ENCODE results near the gene RELT.

- no peak for TF ChIP-seq CTCF (conservative IDR thresholded peaks at IDR 0.05; ENCODE audit: low read depth, low read length)
- TF ChIP-seq EZH2 (IDR thresholded peaks at IDR 0.05; ENCODE audit: low read length, unreplicated experiment) = no peak
- TF ChIP-seq EZH2phosphoT487 (IDR thresholded peaks at IDR 0.05; ENCODE audit: borderline replicate concordance, low read length) = no peak
These were observed 8.9 kb downstream of the RELT start for GRCh38 chr11:73384872-73385689.

All from PC-3 (cell line).